Karpas-422 (cell line): Measurements from ENCODE around the gene HOXB8. TPM values are rescaled to one million over a fixed set of nuclear protein-coding genes. Genes with fewer than 3 reads are reported as not detected.

Source experiments
- DNase-seq: peaks from one replicate; pipeline ENCODE4 v3.0.0-alpha.2; 2015
- H2AFZ ChIP-seq: fragments of 200-600 bp; sonication (generic); 2 replicates; pipeline ENCODE4 v1.6.1; 2014; ENCODE audit warnings: antibody characterized with exemption, low read length, mixed read lengths
- H3K27ac ChIP-seq: fragments of 200-600 bp; sonication (generic); 2 replicates; pipeline ENCODE4 v1.5.1; 2014; ENCODE audit warnings: mild to moderate bottlenecking, low read length, moderate library complexity
- H3K27me3 ChIP-seq: fragments of 200-600 bp; sonication (generic); 2 replicates; pipeline ENCODE4 v1.6.1; 2014; ENCODE audit warnings: low read length, mixed read lengths
- H3K36me3 ChIP-seq: fragments of 200-600 bp; sonication (generic); 2 replicates; pipeline ENCODE4 v1.6.1; 2014; ENCODE audit warnings: low read length, mixed read lengths; ENCODE audit not compliant: insufficient read depth
- H3K4me1 ChIP-seq: fragments of 200-600 bp; sonication (generic); 2 replicates; pipeline ENCODE4 v1.6.1; 2014; ENCODE audit warnings: mild to moderate bottlenecking, low read length, mixed read lengths
- H3K4me2 ChIP-seq: fragments of 200-600 bp; sonication (generic); 2 replicates; pipeline ENCODE4 v1.6.1; 2014; ENCODE audit warnings: low read length, low read depth, mild to moderate bottlenecking; ENCODE audit not compliant: poor library complexity, severe bottlenecking
- H3K4me3 ChIP-seq: fragments of 200-600 bp; sonication (generic); 2 replicates; pipeline ENCODE4 v1.5.1; 2014; ENCODE audit warnings: mild to moderate bottlenecking, antibody characterized with exemption, low read length, mixed read lengths
- H3K79me2 ChIP-seq: fragments of 200-600 bp; sonication (generic); 2 replicates; pipeline ENCODE4 v1.6.1; 2014; ENCODE audit warnings: mild to moderate bottlenecking, low read length, mixed read lengths
- H3K9ac ChIP-seq: fragments of 200-600 bp; sonication (generic); 2 replicates; pipeline ENCODE4 v1.6.0; 2014; ENCODE audit warnings: low read length
- H3K9me2 ChIP-seq: fragments of 200-600 bp; sonication (generic), shearing (Covaris generic); replicated peaks from 2 replicates; pipeline ENCODE4 v1.6.0; 2014; ENCODE audit warnings: mild to moderate bottlenecking, low read length, moderate library complexity; ENCODE audit not compliant: insufficient read depth
- H3K9me3 ChIP-seq: fragments of 300-700, 200-600 bp; sonication (generic); 2 replicates; pipeline ENCODE4 v1.6.1; 2014; ENCODE audit warnings: low read length, mixed read lengths
- H4K20me1 ChIP-seq: fragments of 200-600 bp; sonication (generic); 2 replicates; pipeline ENCODE4 v1.6.1; 2014; ENCODE audit warnings: mild to moderate bottlenecking, antibody characterized with exemption, low read length, low read depth; ENCODE audit not compliant: insufficient read depth
- total RNA-seq: library from RNA; depleted of rRNA; stranded (reverse); fragments of >200 nt; shearing (Covaris generic); gene quantifications from 2 replicates; pipeline ENCODE4 v1.2.3, GENCODE V29; 2014; ENCODE audit warnings: low replicate concordance

HOXB8 gene
- total RNA-seq, 1 experiment from 2014 or later, result 4.2 TPM

GRCh38 chr17:48566717-48567116 lies 48.4 kb downstream of the HOXB8 start:
- no peak for DNase-seq
- Histone ChIP-seq H2AFZ (no peak overlapping the region), H3K4me2 (no peak overlapping the region), H3K79me2 (no peaks in the 10 kb centered on the region), H3K27me3 (no peaks in the 10 kb centered on the region), H3K27ac (no peak overlapping the region), H3K9me2 (no peaks in the 10 kb centered on the region), H3K36me3 (no peaks in the 10 kb centered on the region), H4K20me1 (no peaks in the 10 kb centered on the region), H3K9me3 (no peaks in the 10 kb centered on the region), H3K4me1 (no peaks in the 10 kb centered on the region), H3K9ac (no peak overlapping the region), H3K4me3 (no peak overlapping the region)

- H2AFZ ChIP-seq, result no peak overlapping the region
- DNase-seq, result no peak
- no peak overlapping the region for H3K27ac ChIP-seq
- no peaks in the 10 kb centered on the region for H4K20me1 ChIP-seq
- H3K9me2 ChIP-seq, result no peaks in the 10 kb centered on the region
- no peaks in the 10 kb centered on the region for H3K27me3 ChIP-seq
- H3K36me3 ChIP-seq, result no peaks in the 10 kb centered on the region
- H3K9ac ChIP-seq, result no peak overlapping the region
- no peaks in the 10 kb centered on the region for H3K79me2 ChIP-seq
- H3K9me3 ChIP-seq, result no peaks in the 10 kb centered on the region
- no peak overlapping the region for H3K4me3 ChIP-seq
- H3K4me2 ChIP-seq, result no peak overlapping the region
- no peaks in the 10 kb centered on the region for H3K4me1 ChIP-seq
Observed at GRCh38 chr17:48565925-48566710, 49.0 kb downstream of the HOXB8 start.

GRCh38 chr17:48565022-48565554 lies 50.0 kb downstream of the HOXB8 start:
- Histone ChIP-seq H3K36me3 (no peaks in the 10 kb centered on the region), H3K4me2 (no peak overlapping the region), H3K79me2 (no peaks in the 10 kb centered on the region), H2AFZ (no peak overlapping the region), H3K9ac (no peak overlapping the region), H3K4me3 (no peak overlapping the region), H3K9me2 (no peaks in the 10 kb centered on the region), H4K20me1 (no peaks in the 10 kb centered on the region), H3K27me3 (no peaks in the 10 kb centered on the region), H3K4me1 (no peaks in the 10 kb centered on the region), H3K27ac (no peak overlapping the region), H3K9me3 (no peaks in the 10 kb centered on the region)
- no peak for DNase-seq

- Histone ChIP-seq H3K36me3 (no peaks in the 10 kb centered on the region), H3K27ac (no peak overlapping the region), H3K9me2 (no peaks in the 10 kb centered on the region), H2AFZ (no peak overlapping the region), H3K27me3 (no peaks in the 10 kb centered on the region), H3K4me1 (no peaks in the 10 kb centered on the region), H3K9ac (no peak overlapping the region), H4K20me1 (no peaks in the 10 kb centered on the region), H3K4me3 (no peak overlapping the region), H3K79me2 (no peaks in the 10 kb centered on the region), H3K9me3 (no peaks in the 10 kb centered on the region), H3K4me2 (no peak overlapping the region)
- no peak for DNase-seq
Observed at GRCh38 chr17:48564188-48565021, 50.7 kb downstream of the HOXB8 start.

GRCh38 chr17:48563867-48564187 lies 51.3 kb downstream of the HOXB8 start:
- no peak overlapping the region for H3K9ac ChIP-seq
- H3K4me1 ChIP-seq, result no peaks in the 10 kb centered on the region
- no peaks in the 10 kb centered on the region for H3K9me3 ChIP-seq
- H3K9me2 ChIP-seq, result no peaks in the 10 kb centered on the region
- no peaks in the 10 kb centered on the region for H4K20me1 ChIP-seq
- no peak for DNase-seq
- H3K27ac ChIP-seq, result no peak overlapping the region
- H3K4me3 ChIP-seq, result no peak overlapping the region
- H3K36me3 ChIP-seq, result no peaks in the 10 kb centered on the region
- no peaks in the 10 kb centered on the region for H3K27me3 ChIP-seq
- H3K79me2 ChIP-seq, result no peaks in the 10 kb centered on the region
- no peak overlapping the region for H3K4me2 ChIP-seq
- no peak overlapping the region for H2AFZ ChIP-seq

GRCh38 chr17:48563385-48563838 lies 51.7 kb downstream of the HOXB8 start:
- Histone ChIP-seq H3K36me3 (no peaks in the 10 kb centered on the region), H3K27me3 (no peaks in the 10 kb centered on the region), H3K9ac (no peak overlapping the region), H3K9me3 (no peaks in the 10 kb centered on the region), H4K20me1 (no peaks in the 10 kb centered on the region), H2AFZ (no peak overlapping the region), H3K9me2 (no peaks in the 10 kb centered on the region), H3K27ac (no peak overlapping the region), H3K79me2 (no peaks in the 10 kb centered on the region), H3K4me1 (no peaks in the 10 kb centered on the region), H3K4me3 (no peak overlapping the region), H3K4me2 (no peak overlapping the region)
- DNase-seq, result no peak

- Histone ChIP-seq H3K36me3 (no peaks in the 10 kb centered on the region), H3K27ac (no peak overlapping the region), H2AFZ (no peak overlapping the region), H3K4me2 (no peak overlapping the region), H3K79me2 (no peaks in the 10 kb centered on the region), H3K9me2 (no peaks in the 10 kb centered on the region), H3K4me1 (no peaks in the 10 kb centered on the region), H4K20me1 (no peaks in the 10 kb centered on the region), H3K4me3 (no peak overlapping the region), H3K9ac (no peak overlapping the region), H3K9me3 (no peaks in the 10 kb centered on the region), H3K27me3 (no peaks in the 10 kb centered on the region)
- no peak for DNase-seq
Observed at GRCh38 chr17:48562934-48563333, 52.2 kb downstream of the HOXB8 start.
